Measurements from ENCODE around the gene RCN2. TPM values are rescaled to one million over a fixed set of nuclear protein-coding genes. Genes with fewer than 3 reads are reported as not detected.
"Not testable (repeated sequence)": the region's sequence is repeated elsewhere in the genome, so short reads cannot be mapped to it uniquely, and the experiment has no call there.

Gene RCN2
- total and polyA plus RNA-seq, 2 donors: 31.6 to 51.7 TPM

DNA sequence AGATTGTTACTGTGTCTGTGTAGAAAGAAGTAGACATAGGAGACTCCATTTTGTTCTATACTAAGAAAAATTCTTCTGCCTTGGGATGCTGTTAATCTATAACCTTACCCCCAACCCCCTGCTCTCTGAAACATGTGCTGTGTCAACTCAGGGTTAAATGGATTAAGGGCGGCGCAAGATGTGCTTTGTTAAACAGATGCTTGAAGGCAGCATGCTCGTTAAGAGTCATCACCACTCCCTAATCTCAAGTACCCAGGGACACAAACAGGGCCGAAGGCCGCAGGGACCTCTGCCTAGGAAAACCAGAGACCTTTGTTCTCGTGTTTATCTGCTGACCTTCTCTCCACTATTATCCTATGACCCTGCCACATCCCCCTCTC is 31.6 kb upstream of the RCN2 start:
- H3K9me3 ChIP-seq (ENCODE audit: control insufficient read depth in 2 of 2, insufficient read depth in 1 of 2, low read length in 1 of 2); H3K36me3 ChIP-seq (ENCODE audit: control insufficient read depth in 2 of 2, insufficient read depth in 2 of 2, low read length in 1 of 2): not testable (repeated sequence)
- WGBS: 97% methylated on average over 2 of the region's 6 CpGs

DNA sequence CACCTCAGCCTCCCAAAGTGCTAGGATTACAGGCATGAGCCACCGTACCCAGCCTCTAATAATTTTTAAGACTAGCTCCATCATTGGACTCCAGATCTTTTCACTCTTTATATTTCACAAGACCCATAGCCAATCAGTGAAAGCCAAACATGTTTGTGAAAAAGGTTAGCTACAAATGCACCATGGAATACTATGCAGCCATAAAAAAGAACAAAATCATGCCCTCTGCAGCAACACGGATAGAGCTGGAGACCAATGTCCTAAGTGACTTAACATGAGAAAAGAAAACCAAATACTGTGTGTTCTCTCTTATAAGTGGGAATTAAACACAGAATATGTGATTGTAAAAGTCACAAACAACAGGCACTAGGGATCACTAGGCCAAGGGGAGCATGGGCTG is 29.6 kb upstream of the RCN2 start:
- DNase-seq (ENCODE audit: low read depth in 6 of 9, low spot score in 9 of 9): no peak
- H3K9me3 ChIP-seq (ENCODE audit: control insufficient read depth in 2 of 2, insufficient read depth in 1 of 2, low read length in 1 of 2): no peaks in the 10 kb centered on the region
- H3K4me1 ChIP-seq (ENCODE audit: control insufficient read depth in 2 of 2, insufficient read depth in 2 of 2, low read length in 2 of 2): peaks cover 14 to 21% of the 10 kb centered on the region in 2 donors
- H3K36me3 ChIP-seq (ENCODE audit: control insufficient read depth in 2 of 2, insufficient read depth in 2 of 2, low read length in 1 of 2): no peaks in the 10 kb centered on the region
- H3K4me3 ChIP-seq (ENCODE audit: low read length in 2 of 2): no peak overlapping the region
- H3K27me3 ChIP-seq (ENCODE audit: control insufficient read depth in 2 of 2, insufficient read depth in 1 of 2, low read length in 1 of 2): peaks cover 0 to 2% of the 10 kb centered on the region in 2 donors
- no peak overlapping the region for H3K27ac ChIP-seq (ENCODE audit: low read depth in 1 of 2, low read length in 1 of 2)
- WGBS: over 99% methylated on average over 2 of the region's 2 CpGs

More for the DNA sequence above, 31.6 kb upstream of the RCN2 start:
- H3K27me3 ChIP-seq (ENCODE audit: control insufficient read depth in 2 of 2, insufficient read depth in 1 of 2, low read length in 1 of 2); H3K4me3 ChIP-seq (ENCODE audit: low read length in 2 of 2); DNase-seq (ENCODE audit: low read depth in 6 of 9, low spot score in 9 of 9); H3K27ac ChIP-seq (ENCODE audit: low read depth in 1 of 2, low read length in 1 of 2): not testable (repeated sequence)
- peaks cover 9 to 12% of the 10 kb centered on the region in 2 donors for H3K4me1 ChIP-seq (ENCODE audit: control insufficient read depth in 2 of 2, insufficient read depth in 2 of 2, low read length in 2 of 2)

DNA sequence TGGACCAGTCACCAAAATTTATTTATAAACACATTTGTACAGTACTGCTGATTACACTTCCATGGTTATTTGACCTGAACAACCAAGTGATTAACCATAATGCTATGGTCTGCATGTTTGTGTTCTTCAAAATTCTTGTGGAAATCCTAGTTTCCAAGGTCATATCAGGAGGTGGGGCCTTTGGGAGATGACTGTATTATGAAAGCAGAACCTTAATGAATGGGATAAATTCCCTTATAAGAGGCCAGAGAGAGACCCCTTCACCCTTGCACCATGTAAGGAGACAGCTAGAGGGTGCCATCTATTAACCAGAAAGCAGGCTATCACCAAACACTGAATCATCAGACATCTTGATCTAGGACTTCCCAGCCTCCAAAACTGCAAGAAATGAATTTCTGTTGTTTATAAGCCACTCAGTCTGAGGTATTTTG is 28.3 kb upstream of the RCN2 start:
- Histone ChIP-seq H3K27me3 (ENCODE audit: control insufficient read depth in 2 of 2, insufficient read depth in 1 of 2, low read length in 1 of 2) (peaks cover 0 to 2% of the 10 kb centered on the region in 2 donors), H3K4me1 (ENCODE audit: control insufficient read depth in 2 of 2, insufficient read depth in 2 of 2, low read length in 2 of 2) (peaks cover 14 to 21% of the 10 kb centered on the region in 2 donors), H3K27ac (ENCODE audit: low read depth in 1 of 2, low read length in 1 of 2) (peak overlapping the region in 1 of 2 donors; percentile 11), H3K36me3 (ENCODE audit: control insufficient read depth in 2 of 2, insufficient read depth in 2 of 2, low read length in 1 of 2) (no peaks in the 10 kb centered on the region), H3K9me3 (ENCODE audit: control insufficient read depth in 2 of 2, insufficient read depth in 1 of 2, low read length in 1 of 2) (no peaks in the 10 kb centered on the region), H3K4me3 (ENCODE audit: low read length in 2 of 2) (no peak overlapping the region)
- DNase-seq (ENCODE audit: low read depth in 6 of 9, low spot score in 9 of 9): peak in 2 of 9 donors; percentile 24 to 54

DNA sequence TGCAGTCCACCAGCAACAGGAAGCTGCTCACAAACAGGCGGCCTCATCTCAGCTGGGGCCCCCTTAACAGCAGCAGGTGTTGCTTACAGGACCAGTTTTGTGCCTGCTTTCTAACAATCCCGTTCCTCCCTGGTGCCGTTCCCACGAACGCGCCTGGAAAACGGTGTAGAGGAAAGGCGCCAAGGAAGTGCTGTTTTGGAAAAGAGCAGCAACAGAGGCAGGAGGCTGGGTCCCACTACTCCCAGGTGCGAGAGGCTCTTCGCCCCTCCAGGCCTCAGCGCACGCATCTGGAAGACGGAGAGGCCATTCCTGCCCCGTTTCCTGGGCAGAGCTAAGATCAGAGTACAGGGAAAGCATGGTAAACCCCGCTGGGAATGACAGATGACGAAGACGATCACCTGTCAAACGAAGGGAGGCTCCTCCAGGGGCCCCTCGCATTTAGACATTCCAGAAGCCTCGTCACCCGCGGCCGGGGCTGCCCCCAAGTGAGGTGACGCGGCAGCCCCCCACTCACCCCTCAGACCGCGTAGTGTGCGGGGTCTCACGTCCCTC is 27.0 kb upstream of the RCN2 start:
- H3K4me3 ChIP-seq (ENCODE audit: low read length in 2 of 2): peak overlapping the region; percentile 80 to 95
- peak overlapping the region; percentile 82 to 91 for H3K27ac ChIP-seq (ENCODE audit: low read depth in 1 of 2, low read length in 1 of 2)
- H3K36me3 ChIP-seq (ENCODE audit: control insufficient read depth in 2 of 2, insufficient read depth in 2 of 2, low read length in 1 of 2): no peaks in the 10 kb centered on the region
- no peaks in the 10 kb centered on the region for H3K9me3 ChIP-seq (ENCODE audit: control insufficient read depth in 2 of 2, insufficient read depth in 1 of 2, low read length in 1 of 2)
- peaks cover 0 to 2% of the 10 kb centered on the region in 2 donors for H3K27me3 ChIP-seq (ENCODE audit: control insufficient read depth in 2 of 2, insufficient read depth in 1 of 2, low read length in 1 of 2)
- 1% methylated on average over 29 of the region's 29 CpGs for WGBS
- DNase-seq (ENCODE audit: low read depth in 6 of 9, low spot score in 9 of 9): peak in 8 of 9 donors; percentile 36 to 79 (median 48)
- H3K4me1 ChIP-seq (ENCODE audit: control insufficient read depth in 2 of 2, insufficient read depth in 2 of 2, low read length in 2 of 2): peaks cover 14 to 21% of the 10 kb centered on the region in 2 donors

DNA sequence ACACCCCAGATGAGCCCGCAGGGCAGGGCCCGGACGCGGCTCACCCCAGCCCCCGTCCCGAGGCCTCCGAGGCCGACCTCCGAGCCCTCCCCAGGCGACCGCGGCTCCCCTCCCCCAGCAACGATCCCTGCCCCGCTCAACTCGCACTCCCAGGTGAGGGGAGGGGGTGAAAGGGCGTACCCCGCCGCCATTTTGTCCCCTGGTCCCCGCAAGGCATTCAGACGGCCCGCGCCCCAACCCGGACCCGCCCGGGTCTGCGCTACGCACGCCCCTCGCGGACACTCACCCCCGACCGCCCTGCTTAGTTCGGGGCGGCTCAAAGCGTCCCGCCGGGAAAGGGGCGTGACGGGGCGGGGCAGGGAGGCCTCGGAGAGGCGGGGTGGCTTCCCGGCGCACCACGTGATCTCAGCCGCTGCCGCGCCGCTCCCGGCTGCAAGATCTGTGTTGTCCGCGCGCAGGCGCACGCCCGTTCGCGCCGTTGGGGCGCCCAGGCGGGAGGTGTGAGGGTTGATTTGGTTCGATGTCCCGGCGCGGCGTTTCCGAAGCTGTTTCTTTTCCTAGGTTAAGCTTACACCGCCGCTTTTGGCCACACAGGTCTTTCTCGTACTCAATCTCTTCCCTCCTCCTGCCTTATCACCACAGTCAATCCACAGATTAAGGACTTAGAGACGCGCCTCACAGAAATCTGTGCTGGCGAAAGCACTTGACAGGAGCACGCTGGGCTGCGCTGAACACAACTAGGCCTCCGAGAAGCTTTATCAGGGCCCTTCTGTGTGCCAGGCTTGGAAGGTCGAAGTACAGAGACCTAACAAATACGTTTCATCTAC is 26.3 kb upstream of the RCN2 start, which contains the start of gene SCAPER:
TSS of gene SCAPER (minus strand) at position 328 of the 827 bp plus-strand sequence. CDS start 21,523 bp downstream, outside the sequence.
- peak; percentile 63 to 95 (median 87) for DNase-seq (ENCODE audit: low read depth in 6 of 9, low spot score in 9 of 9)
- no peaks in the 10 kb centered on the region for H3K9me3 ChIP-seq (ENCODE audit: control insufficient read depth in 2 of 2, insufficient read depth in 1 of 2, low read length in 1 of 2)
- 1% methylated on average over 78 of the region's 78 CpGs for WGBS

DNA sequence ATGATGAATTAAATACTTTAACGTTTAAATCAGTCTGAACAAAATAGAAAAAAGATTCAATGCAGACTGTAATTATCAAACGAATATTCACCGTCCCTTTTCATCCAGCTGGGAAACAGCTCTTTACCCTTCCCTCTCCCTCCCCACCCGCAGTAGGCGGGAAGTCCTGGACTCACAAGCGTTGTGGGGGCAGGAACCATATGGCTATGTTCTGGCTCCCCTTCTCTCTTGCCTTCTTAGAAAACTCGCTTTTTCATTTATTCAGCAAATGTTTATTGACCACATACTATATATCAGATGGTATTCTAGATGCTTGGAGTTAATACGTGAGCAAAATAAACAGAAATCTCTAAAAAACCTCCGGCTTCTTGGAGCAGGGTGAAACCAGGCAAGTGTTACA is 25.7 kb upstream of the RCN2 start:
- 49% methylated on average over 9 of the region's 9 CpGs for WGBS
- Histone ChIP-seq H3K36me3 (ENCODE audit: control insufficient read depth in 2 of 2, insufficient read depth in 2 of 2, low read length in 1 of 2) (no peaks in the 10 kb centered on the region), H3K9me3 (ENCODE audit: control insufficient read depth in 2 of 2, insufficient read depth in 1 of 2, low read length in 1 of 2) (no peaks in the 10 kb centered on the region), H3K4me1 (ENCODE audit: control insufficient read depth in 2 of 2, insufficient read depth in 2 of 2, low read length in 2 of 2) (peaks cover 14 to 21% of the 10 kb centered on the region in 2 donors), H3K4me3 (ENCODE audit: low read length in 2 of 2) (peak overlapping the region; percentile 80 to 95), H3K27me3 (ENCODE audit: control insufficient read depth in 2 of 2, insufficient read depth in 1 of 2, low read length in 1 of 2) (peaks cover 0 to 2% of the 10 kb centered on the region in 2 donors), H3K27ac (ENCODE audit: low read depth in 1 of 2, low read length in 1 of 2) (peak overlapping the region in 1 of 2 donors; percentile 76)
- no peak for DNase-seq (ENCODE audit: low read depth in 6 of 9, low spot score in 9 of 9)

More for the DNA sequence above, 26.3 kb upstream of the RCN2 start, which contains the start of gene SCAPER:
- Histone ChIP-seq H3K27ac (ENCODE audit: low read depth in 1 of 2, low read length in 1 of 2) (peak within 1 kb of the TSS; percentile 82 to 91), H3K4me1 (ENCODE audit: control insufficient read depth in 2 of 2, insufficient read depth in 2 of 2, low read length in 2 of 2) (peaks cover 14 to 21% of the 10 kb centered on the region in 2 donors), H3K27me3 (ENCODE audit: control insufficient read depth in 2 of 2, insufficient read depth in 1 of 2, low read length in 1 of 2) (peaks cover 0 to 2% of the 10 kb centered on the region in 2 donors), H3K36me3 (ENCODE audit: control insufficient read depth in 2 of 2, insufficient read depth in 2 of 2, low read length in 1 of 2) (no peaks in the 10 kb centered on the region), H3K4me3 (ENCODE audit: low read length in 2 of 2) (peak within 1 kb of the TSS; percentile 80 to 95)

DNA sequence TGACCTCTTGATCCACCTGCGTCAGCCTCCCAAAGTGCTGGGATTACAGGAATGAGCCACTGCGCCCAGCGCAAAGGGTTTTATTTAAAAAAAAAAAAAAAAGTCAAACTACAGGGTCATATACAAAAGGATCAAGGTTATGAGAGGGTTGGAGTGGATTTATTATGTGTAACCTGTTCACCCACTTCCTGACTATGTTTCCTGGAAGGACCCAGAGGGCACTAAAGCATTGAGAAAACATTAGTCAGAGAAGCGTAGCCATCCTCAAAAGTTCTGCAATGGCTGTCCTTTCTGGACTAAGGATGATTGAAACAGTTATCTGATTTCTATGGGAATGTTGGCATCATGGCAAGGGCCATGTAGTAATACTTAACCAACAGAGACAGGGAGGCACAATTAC is 19.1 kb upstream of the RCN2 start:
- Histone ChIP-seq H3K9me3 (ENCODE audit: control insufficient read depth in 2 of 2, insufficient read depth in 1 of 2, low read length in 1 of 2) (no peaks in the 10 kb centered on the region), H3K27me3 (ENCODE audit: control insufficient read depth in 2 of 2, insufficient read depth in 1 of 2, low read length in 1 of 2) (no peaks in the 10 kb centered on the region), H3K4me3 (ENCODE audit: low read length in 2 of 2) (no peak overlapping the region), H3K27ac (ENCODE audit: low read depth in 1 of 2, low read length in 1 of 2) (no peak overlapping the region), H3K36me3 (ENCODE audit: control insufficient read depth in 2 of 2, insufficient read depth in 2 of 2, low read length in 1 of 2) (no peaks in the 10 kb centered on the region), H3K4me1 (ENCODE audit: control insufficient read depth in 2 of 2, insufficient read depth in 2 of 2, low read length in 2 of 2) (no peaks in the 10 kb centered on the region)
- 95% methylated on average over 4 of the region's 4 CpGs for WGBS
- DNase-seq (ENCODE audit: low read depth in 6 of 9, low spot score in 9 of 9): no peak

DNA sequence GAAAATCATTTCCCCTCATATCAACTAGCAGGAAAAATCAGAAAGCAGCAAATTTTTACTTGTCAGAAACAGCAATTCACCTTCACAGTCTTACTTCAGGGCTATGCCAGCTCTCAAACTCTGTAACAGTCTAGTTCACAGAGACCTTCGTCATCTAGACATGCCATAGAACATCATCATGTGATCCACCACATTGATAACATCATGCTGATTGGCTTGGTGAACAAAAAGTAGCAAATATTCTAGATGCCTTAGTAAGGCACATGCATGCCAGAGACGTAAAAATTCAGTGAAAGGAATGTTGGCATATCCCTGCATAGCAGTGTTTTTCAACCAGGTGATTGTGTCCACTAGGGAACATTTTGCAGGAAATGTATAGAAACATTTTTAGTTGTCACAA is 17.8 kb upstream of the RCN2 start:
- Histone ChIP-seq H3K27ac (ENCODE audit: low read depth in 1 of 2, low read length in 1 of 2) (no peak overlapping the region), H3K36me3 (ENCODE audit: control insufficient read depth in 2 of 2, insufficient read depth in 2 of 2, low read length in 1 of 2) (no peaks in the 10 kb centered on the region), H3K4me3 (ENCODE audit: low read length in 2 of 2) (no peak overlapping the region), H3K9me3 (ENCODE audit: control insufficient read depth in 2 of 2, insufficient read depth in 1 of 2, low read length in 1 of 2) (no peaks in the 10 kb centered on the region), H3K4me1 (ENCODE audit: control insufficient read depth in 2 of 2, insufficient read depth in 2 of 2, low read length in 2 of 2) (no peaks in the 10 kb centered on the region), H3K27me3 (ENCODE audit: control insufficient read depth in 2 of 2, insufficient read depth in 1 of 2, low read length in 1 of 2) (no peaks in the 10 kb centered on the region)
- 96% methylated on average over 2 of the region's 2 CpGs for WGBS
- DNase-seq (ENCODE audit: low read depth in 6 of 9, low spot score in 9 of 9): no peak

DNA sequence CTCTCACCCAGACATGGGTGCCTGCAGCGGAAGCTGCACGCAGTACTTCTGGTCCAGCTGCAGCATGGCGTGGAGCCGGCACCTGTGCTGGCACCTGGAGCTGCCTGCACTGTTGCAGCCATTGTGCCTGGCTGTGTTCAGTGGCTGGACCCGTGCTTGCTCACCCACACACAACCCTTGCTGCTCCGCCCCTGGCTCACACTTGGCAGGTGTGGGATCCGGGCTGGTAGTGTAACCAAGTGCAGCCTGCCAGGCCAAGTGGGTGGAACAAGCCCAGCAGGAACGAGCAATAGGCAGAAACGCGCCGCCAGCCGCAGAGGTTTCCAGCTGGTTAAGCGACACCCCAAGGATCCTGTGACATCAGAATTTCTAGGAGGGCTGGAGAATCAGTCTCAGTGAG is 15.2 kb upstream of the RCN2 start:
- no peaks in the 10 kb centered on the region for H3K36me3 ChIP-seq (ENCODE audit: control insufficient read depth in 2 of 2, insufficient read depth in 2 of 2, low read length in 1 of 2)
- H3K4me3 ChIP-seq (ENCODE audit: low read length in 2 of 2): no peak overlapping the region
- H3K27ac ChIP-seq (ENCODE audit: low read depth in 1 of 2, low read length in 1 of 2): no peak overlapping the region
- DNase-seq (ENCODE audit: low read depth in 6 of 9, low spot score in 9 of 9): no peak
- 93% methylated on average over 13 of the region's 13 CpGs for WGBS
- no peaks in the 10 kb centered on the region for H3K4me1 ChIP-seq (ENCODE audit: control insufficient read depth in 2 of 2, insufficient read depth in 2 of 2, low read length in 2 of 2)
- H3K9me3 ChIP-seq (ENCODE audit: control insufficient read depth in 2 of 2, insufficient read depth in 1 of 2, low read length in 1 of 2): no peaks in the 10 kb centered on the region
- no peaks in the 10 kb centered on the region for H3K27me3 ChIP-seq (ENCODE audit: control insufficient read depth in 2 of 2, insufficient read depth in 1 of 2, low read length in 1 of 2)
